MM.1S (cell line): Measurements from ENCODE around the gene KIF25.
"Not testable (repeated sequence)": the region's sequence is repeated elsewhere in the genome, so short reads cannot be mapped to it uniquely, and the experiment has no call there.

Source experiments
- EZH2 ChIP-seq: fragments of 300-600 bp; sonication (generic); optimal IDR thresholded peaks from 2 replicates; pipeline ENCODE3; 2017; ENCODE audit warnings: low read depth, mild to moderate bottlenecking, antibody characterized with exemption, low read length, mixed read lengths
- TF ChIP-seq, protein P1 (sequence below): fragments of 300-600 bp; sonication (generic); IDR thresholded peaks from 2 replicates; pipeline ENCODE4 v1.5.1; 2016; ENCODE audit warnings: antibody characterized with exemption, low read length, mixed read lengths

DNA sequence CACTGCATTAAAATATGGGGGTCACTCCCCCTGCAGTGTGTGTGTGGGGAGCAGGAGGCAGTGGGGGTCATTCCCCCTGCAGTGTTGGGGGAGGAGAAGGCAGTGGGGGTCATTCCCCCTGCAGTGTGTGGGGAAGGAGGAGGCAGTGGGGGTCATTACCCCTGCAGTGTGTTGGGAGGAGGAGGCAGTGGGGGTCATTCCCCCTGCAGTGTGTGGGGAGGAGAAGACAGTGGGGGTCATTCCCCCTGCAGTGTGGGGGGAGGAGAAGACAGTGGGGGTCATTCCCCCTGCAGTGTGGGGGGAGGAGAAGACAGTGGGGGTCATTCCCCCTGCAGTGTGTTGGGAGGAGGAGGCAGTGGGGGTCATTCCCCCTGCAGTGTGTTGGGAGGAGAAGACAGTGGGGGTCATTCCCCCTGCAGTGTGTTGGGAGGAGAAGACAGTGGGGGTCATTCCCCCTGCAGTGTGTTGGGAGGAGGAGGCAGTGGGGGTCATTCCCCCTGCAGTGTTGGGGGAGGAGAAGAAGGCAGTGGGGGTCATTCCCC, 21.3 kb upstream of the KIF25 start:
- TF ChIP-seq, protein P1, sequence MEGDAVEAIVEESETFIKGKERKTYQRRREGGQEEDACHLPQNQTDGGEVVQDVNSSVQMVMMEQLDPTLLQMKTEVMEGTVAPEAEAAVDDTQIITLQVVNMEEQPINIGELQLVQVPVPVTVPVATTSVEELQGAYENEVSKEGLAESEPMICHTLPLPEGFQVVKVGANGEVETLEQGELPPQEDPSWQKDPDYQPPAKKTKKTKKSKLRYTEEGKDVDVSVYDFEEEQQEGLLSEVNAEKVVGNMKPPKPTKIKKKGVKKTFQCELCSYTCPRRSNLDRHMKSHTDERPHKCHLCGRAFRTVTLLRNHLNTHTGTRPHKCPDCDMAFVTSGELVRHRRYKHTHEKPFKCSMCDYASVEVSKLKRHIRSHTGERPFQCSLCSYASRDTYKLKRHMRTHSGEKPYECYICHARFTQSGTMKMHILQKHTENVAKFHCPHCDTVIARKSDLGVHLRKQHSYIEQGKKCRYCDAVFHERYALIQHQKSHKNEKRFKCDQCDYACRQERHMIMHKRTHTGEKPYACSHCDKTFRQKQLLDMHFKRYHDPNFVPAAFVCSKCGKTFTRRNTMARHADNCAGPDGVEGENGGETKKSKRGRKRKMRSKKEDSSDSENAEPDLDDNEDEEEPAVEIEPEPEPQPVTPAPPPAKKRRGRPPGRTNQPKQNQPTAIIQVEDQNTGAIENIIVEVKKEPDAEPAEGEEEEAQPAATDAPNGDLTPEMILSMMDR, result not testable (repeated sequence)
- TF ChIP-seq EZH2, result not testable (repeated sequence)
